ENCODE measurements around the gene TRAK2.

DNA sequence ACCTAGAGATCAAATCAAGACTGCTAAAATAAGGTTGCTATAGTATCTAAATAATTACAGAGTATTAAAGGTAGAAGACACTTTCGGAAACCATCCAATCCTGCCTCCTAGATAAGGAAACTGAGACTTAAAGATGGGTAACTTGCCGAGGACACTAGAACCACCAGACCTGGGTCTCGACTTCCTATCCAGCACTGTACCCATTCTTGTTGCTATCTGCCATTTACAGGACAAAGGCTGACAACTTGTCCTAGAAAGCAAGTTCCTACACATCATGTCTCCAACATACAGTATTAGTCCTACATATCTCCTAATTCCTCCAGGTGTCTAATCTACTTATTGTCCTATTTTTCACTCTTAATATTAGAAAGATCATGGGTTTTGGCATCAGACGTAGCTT is 37.7 kb downstream of the TRAK2 start:
- TF ChIP-seq HMGXB4 (CRISPR knock-in tag; IDR thresholded peaks at IDR 0.05) (no peak), USF2 (CRISPR knock-in tag; IDR thresholded peaks at IDR 0.05) (no peak), ZBTB21 (CRISPR knock-in tag; IDR thresholded peaks at IDR 0.05; ENCODE audit: borderline replicate concordance) (no peak), MLX (CRISPR knock-in tag; IDR thresholded peaks at IDR 0.05) (no peak), FOXJ3 (CRISPR knock-in tag; IDR thresholded peaks at IDR 0.05; ENCODE audit: borderline replicate concordance) (no peak), ATF1 (CRISPR knock-in tag; IDR thresholded peaks at IDR 0.05) (no peak), KAT7 (CRISPR knock-in tag; IDR thresholded peaks at IDR 0.05; ENCODE audit: borderline replicate concordance) (no peak), PREB (CRISPR knock-in tag; IDR thresholded peaks at IDR 0.05; ENCODE audit: borderline replicate concordance) (no peak), ETV6 (CRISPR knock-in tag; IDR thresholded peaks at IDR 0.05) (no peak), SP1 (CRISPR knock-in tag; conservative IDR thresholded peaks at IDR 0.05) (no peak)
- TF ChIP-seq, protein P1, sequence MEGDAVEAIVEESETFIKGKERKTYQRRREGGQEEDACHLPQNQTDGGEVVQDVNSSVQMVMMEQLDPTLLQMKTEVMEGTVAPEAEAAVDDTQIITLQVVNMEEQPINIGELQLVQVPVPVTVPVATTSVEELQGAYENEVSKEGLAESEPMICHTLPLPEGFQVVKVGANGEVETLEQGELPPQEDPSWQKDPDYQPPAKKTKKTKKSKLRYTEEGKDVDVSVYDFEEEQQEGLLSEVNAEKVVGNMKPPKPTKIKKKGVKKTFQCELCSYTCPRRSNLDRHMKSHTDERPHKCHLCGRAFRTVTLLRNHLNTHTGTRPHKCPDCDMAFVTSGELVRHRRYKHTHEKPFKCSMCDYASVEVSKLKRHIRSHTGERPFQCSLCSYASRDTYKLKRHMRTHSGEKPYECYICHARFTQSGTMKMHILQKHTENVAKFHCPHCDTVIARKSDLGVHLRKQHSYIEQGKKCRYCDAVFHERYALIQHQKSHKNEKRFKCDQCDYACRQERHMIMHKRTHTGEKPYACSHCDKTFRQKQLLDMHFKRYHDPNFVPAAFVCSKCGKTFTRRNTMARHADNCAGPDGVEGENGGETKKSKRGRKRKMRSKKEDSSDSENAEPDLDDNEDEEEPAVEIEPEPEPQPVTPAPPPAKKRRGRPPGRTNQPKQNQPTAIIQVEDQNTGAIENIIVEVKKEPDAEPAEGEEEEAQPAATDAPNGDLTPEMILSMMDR (IDR thresholded peaks at IDR 0.05), result no peak
- TF ChIP-seq, protein P2, sequence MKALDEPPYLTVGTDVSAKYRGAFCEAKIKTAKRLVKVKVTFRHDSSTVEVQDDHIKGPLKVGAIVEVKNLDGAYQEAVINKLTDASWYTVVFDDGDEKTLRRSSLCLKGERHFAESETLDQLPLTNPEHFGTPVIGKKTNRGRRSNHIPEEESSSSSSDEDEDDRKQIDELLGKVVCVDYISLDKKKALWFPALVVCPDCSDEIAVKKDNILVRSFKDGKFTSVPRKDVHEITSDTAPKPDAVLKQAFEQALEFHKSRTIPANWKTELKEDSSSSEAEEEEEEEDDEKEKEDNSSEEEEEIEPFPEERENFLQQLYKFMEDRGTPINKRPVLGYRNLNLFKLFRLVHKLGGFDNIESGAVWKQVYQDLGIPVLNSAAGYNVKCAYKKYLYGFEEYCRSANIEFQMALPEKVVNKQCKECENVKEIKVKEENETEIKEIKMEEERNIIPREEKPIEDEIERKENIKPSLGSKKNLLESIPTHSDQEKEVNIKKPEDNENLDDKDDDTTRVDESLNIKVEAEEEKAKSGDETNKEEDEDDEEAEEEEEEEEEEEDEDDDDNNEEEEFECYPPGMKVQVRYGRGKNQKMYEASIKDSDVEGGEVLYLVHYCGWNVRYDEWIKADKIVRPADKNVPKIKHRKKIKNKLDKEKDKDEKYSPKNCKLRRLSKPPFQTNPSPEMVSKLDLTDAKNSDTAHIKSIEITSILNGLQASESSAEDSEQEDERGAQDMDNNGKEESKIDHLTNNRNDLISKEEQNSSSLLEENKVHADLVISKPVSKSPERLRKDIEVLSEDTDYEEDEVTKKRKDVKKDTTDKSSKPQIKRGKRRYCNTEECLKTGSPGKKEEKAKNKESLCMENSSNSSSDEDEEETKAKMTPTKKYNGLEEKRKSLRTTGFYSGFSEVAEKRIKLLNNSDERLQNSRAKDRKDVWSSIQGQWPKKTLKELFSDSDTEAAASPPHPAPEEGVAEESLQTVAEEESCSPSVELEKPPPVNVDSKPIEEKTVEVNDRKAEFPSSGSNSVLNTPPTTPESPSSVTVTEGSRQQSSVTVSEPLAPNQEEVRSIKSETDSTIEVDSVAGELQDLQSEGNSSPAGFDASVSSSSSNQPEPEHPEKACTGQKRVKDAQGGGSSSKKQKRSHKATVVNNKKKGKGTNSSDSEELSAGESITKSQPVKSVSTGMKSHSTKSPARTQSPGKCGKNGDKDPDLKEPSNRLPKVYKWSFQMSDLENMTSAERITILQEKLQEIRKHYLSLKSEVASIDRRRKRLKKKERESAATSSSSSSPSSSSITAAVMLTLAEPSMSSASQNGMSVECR (CRISPR knock-in tag; IDR thresholded peaks at IDR 0.05; ENCODE audit: borderline replicate concordance), result no peak
- TF ChIP-seq, protein P3, sequence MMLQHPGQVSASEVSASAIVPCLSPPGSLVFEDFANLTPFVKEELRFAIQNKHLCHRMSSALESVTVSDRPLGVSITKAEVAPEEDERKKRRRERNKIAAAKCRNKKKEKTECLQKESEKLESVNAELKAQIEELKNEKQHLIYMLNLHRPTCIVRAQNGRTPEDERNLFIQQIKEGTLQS (CRISPR knock-in tag; conservative IDR thresholded peaks at IDR 0.05), result no peak

Data from WTC11 (cell line).